WTC11 (cell line): ENCODE data around the gene SMIM29. TPM values are rescaled to one million over a fixed set of nuclear protein-coding genes. Genes with fewer than 3 reads are reported as not detected.

Experiments
- ATF1 ChIP-seq: sonication (generic); formaldehyde crosslinking; IDR thresholded peaks from 2 replicates; pipeline ENCODE4 v1.8.1; 2023; ENCODE audit warnings: mild to moderate bottlenecking, moderate library complexity, missing genetic modification reagents
- ATF6 ChIP-seq: sonication (generic); formaldehyde crosslinking; IDR thresholded peaks from 2 replicates; pipeline ENCODE4 v1.8.1; 2023; ENCODE audit warnings: mild to moderate bottlenecking, missing genetic modification reagents
- CREM ChIP-seq: sonication (generic); formaldehyde crosslinking; IDR thresholded peaks from 2 replicates; pipeline ENCODE4 v1.8.1; 2022; ENCODE audit warnings: mild to moderate bottlenecking, missing genetic modification reagents, moderate library complexity
- E2F5 ChIP-seq: sonication (generic); formaldehyde crosslinking; IDR thresholded peaks from 2 replicates; pipeline ENCODE4 v1.8.1; 2022; ENCODE audit warnings: mild to moderate bottlenecking, moderate library complexity, missing genetic modification reagents
- ELF4 ChIP-seq: sonication (generic); formaldehyde crosslinking; IDR thresholded peaks from 2 replicates; pipeline ENCODE4 v1.8.1; 2022; ENCODE audit warnings: low read depth, mild to moderate bottlenecking, moderate library complexity, missing genetic modification reagents
- ETV6 ChIP-seq: sonication (generic); formaldehyde crosslinking; IDR thresholded peaks from 2 replicates; pipeline ENCODE4 v1.8.1; 2022; ENCODE audit warnings: mild to moderate bottlenecking, missing genetic modification reagents
- HMGXB4 ChIP-seq: sonication (generic); formaldehyde crosslinking; IDR thresholded peaks from 2 replicates; pipeline ENCODE4 v1.8.1; 2023; ENCODE audit warnings: mild to moderate bottlenecking, moderate library complexity, missing genetic modification reagents
- MAX ChIP-seq: sonication (generic); formaldehyde crosslinking; IDR thresholded peaks from 2 replicates; pipeline ENCODE4 v1.8.0; 2022; ENCODE audit warnings: mild to moderate bottlenecking, missing genetic modification reagents
- MLX ChIP-seq: sonication (generic); formaldehyde crosslinking; IDR thresholded peaks from 2 replicates; pipeline ENCODE4 v1.8.1; 2023; ENCODE audit warnings: mild to moderate bottlenecking, missing genetic modification reagents, moderate library complexity
- MXD4 ChIP-seq: fragments of 250-450 bp; sonication (Bioruptor Pico); IDR thresholded peaks from 2 replicates; pipeline ENCODE4 v1.8.0; 2021; ENCODE audit warnings: mild to moderate bottlenecking, moderate library complexity, borderline replicate concordance
- NR1H2 ChIP-seq: sonication (generic); formaldehyde crosslinking; IDR thresholded peaks from 2 replicates; pipeline ENCODE4 v1.9.0; 2021; ENCODE audit warnings: mild to moderate bottlenecking, moderate library complexity, missing genetic modification reagents
- PRDM15 ChIP-seq: sonication (generic); formaldehyde crosslinking; IDR thresholded peaks from 2 replicates; pipeline ENCODE4 v1.8.0; 2022; ENCODE audit warnings: missing genetic modification reagents
- PRRX2 ChIP-seq: fragments of 250-450 bp; sonication (Bioruptor Pico); IDR thresholded peaks from 2 replicates; pipeline ENCODE4 v1.8.0; 2021; ENCODE audit warnings: mild to moderate bottlenecking
- TEAD4 ChIP-seq: sonication (generic); formaldehyde crosslinking; IDR thresholded peaks from 2 replicates; pipeline ENCODE4 v1.8.0; 2022; ENCODE audit warnings: mild to moderate bottlenecking, missing genetic modification reagents
- TP53 ChIP-seq: sonication (generic); formaldehyde crosslinking; IDR thresholded peaks from 2 replicates; pipeline ENCODE4 v1.8.1; 2023; ENCODE audit warnings: mild to moderate bottlenecking, missing genetic modification reagents
- USF2 ChIP-seq: sonication (generic); formaldehyde crosslinking; IDR thresholded peaks from 2 replicates; pipeline ENCODE4 v1.8.1; 2023; ENCODE audit warnings: mild to moderate bottlenecking, missing genetic modification reagents, moderate library complexity
- ZNF121 ChIP-seq: sonication (generic); formaldehyde crosslinking; IDR thresholded peaks from 2 replicates; pipeline ENCODE4 v1.8.0; 2023; ENCODE audit warnings: missing genetic modification reagents
- ZNF138 ChIP-seq: sonication (generic); formaldehyde crosslinking; conservative IDR thresholded peaks from 2 replicates; pipeline ENCODE4 v1.8.1; 2022; ENCODE audit warnings: mild to moderate bottlenecking, moderate library complexity, missing genetic modification reagents
- ZNF423 ChIP-seq: fragments of 250-450 bp; sonication (Bioruptor Pico); IDR thresholded peaks from 2 replicates; pipeline ENCODE4 v2.1.2; 2022; ENCODE audit warnings: mild to moderate bottlenecking, moderate library complexity
- ZNF512 ChIP-seq: sonication (generic); formaldehyde crosslinking; IDR thresholded peaks from 2 replicates; pipeline ENCODE4 v1.8.1; 2022; ENCODE audit warnings: missing genetic modification reagents, borderline replicate concordance
- ZNF532 ChIP-seq: fragments of 250-450 bp; sonication (Bioruptor Pico); IDR thresholded peaks from 2 replicates; pipeline ENCODE4 v1.9.0; 2021; ENCODE audit warnings: mild to moderate bottlenecking, borderline replicate concordance
- total RNA-seq: library from RNA; stranded (reverse); gene quantifications from 3 replicates; pipeline ENCODE4 v1.2.3, GENCODE V29; 2021

The SMIM29 gene
- total RNA-seq, 1 experiment from 2014 or later: 11.7 TPM

- TF ChIP-seq ZNF532 (peak; percentile 90), ZNF423 (CRISPR knock-in tag) (peak; percentile 90), E2F5 (CRISPR knock-in tag) (no peak), ELF4 (CRISPR knock-in tag) (no peak), ZNF138 (CRISPR knock-in tag) (no peak), MXD4 (CRISPR knock-in tag) (no peak), MAX (0 out of 2 replicates have a peak, but pooled peaks have one; percentile 54), ETV6 (CRISPR knock-in tag) (peak; percentile 92), PRDM15 (CRISPR knock-in tag) (no peak), MLX (CRISPR knock-in tag) (peak; percentile 78), ZNF512 (CRISPR knock-in tag) (0 out of 2 replicates have a peak, but pooled peaks have one; percentile 42), NR1H2 (no peak), TEAD4 (CRISPR knock-in tag) (no peak), HMGXB4 (CRISPR knock-in tag) (no peak; the same call in 1 of the 2 replicates), USF2 (no peak), PRRX2 (CRISPR knock-in tag) (peak; percentile 98), CREM (peak; percentile 63; the same call in 1 of the 2 replicates), ZNF121 (CRISPR knock-in tag) (no peak), ATF1 (no peak; the same call in 1 of the 2 replicates), TP53 (no peak), ATF6 (CRISPR knock-in tag) (no peak)
Observed at GRCh38 chr6:34246563-34247391, 2.0 kb downstream of the SMIM29 start (continued).
